ENCODE measurements around the gene TMCC2.
A peak's percentile ranks its signal among the peaks of the same experiment; 100 is the strongest.

DNA sequence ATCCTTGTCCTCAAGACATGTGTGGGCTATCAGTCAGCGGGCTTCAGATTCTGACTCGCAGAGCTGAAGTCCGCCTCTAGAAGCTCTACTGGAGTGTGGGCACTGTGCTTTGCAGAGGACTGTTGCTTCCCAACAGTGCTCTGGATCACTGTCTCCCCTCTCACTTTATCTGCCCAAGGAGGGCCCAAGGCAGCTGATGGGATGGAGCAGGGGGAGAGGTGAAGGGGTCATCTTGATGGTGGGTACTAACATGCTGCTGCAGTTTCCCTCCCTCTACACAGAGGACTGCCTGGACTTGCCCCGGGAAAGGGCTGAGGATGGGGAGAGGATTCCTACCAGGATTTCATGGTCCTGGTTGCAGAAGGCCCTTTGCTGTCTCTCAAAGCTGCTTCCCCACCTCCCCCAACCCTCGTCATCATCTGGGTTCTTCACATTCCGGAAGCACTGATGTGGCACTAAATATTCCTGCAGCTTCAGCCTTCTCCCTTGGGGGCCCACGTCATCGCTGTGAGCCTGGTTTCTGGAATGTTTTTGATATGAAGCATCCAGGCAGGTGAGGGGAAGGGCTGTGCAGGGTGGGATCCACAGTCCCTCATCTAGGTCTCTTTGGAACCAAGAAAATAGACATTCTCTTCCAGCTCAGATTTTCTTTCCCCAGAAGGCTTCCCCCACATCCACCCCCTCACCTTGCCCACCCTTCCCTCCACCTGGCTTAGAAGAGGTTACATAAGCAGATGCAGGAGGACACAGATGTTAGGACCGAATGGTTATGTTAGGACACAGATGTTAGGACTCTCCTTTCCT, 70.6 kb downstream of the TMCC2 start:
- TF ChIP-seq NFE2L2 (IDR thresholded peaks at IDR 0.05; ENCODE audit: low read depth, low read length) (peak; percentile 66; the same call in 1 of the 2 replicates), RAD21 (IDR thresholded peaks at IDR 0.05; ENCODE audit: low read length) (0 out of 2 replicates have a peak, but pooled peaks have one; percentile 25), BHLHE40 (IDR thresholded peaks at IDR 0.05; ENCODE audit: low read depth, low read length) (peak; percentile 52), MAFK (IDR thresholded peaks at IDR 0.05; ENCODE audit: low read depth, low read length) (peak; percentile 61; the same call in 1 of the 2 replicates), CHD1 (IDR thresholded peaks at IDR 0.05; ENCODE audit: low read depth, low read length) (no peak), POLR2A (IDR thresholded peaks at IDR 0.05; ENCODE audit: low read depth, low read length) (0 out of 2 replicates have a peak, but pooled peaks have one; percentile 62), CEBPB (IDR thresholded peaks at IDR 0.05; ENCODE audit: low read depth, low read length) (peak; percentile 48; the same call in 1 of the 2 replicates), RFX5 (IDR thresholded peaks at IDR 0.05; ENCODE audit: low read depth, low read length) (no peak), SMC3 (IDR thresholded peaks at IDR 0.05; ENCODE audit: low read depth, low read length) (no peak)
- TF ChIP-seq, protein P1, sequence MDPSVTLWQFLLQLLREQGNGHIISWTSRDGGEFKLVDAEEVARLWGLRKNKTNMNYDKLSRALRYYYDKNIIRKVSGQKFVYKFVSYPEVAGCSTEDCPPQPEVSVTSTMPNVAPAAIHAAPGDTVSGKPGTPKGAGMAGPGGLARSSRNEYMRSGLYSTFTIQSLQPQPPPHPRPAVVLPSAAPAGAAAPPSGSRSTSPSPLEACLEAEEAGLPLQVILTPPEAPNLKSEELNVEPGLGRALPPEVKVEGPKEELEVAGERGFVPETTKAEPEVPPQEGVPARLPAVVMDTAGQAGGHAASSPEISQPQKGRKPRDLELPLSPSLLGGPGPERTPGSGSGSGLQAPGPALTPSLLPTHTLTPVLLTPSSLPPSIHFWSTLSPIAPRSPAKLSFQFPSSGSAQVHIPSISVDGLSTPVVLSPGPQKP (IDR thresholded peaks at IDR 0.05; ENCODE audit: borderline replicate concordance, low read depth, low read length): no peak
- TF ChIP-seq, protein P2, sequence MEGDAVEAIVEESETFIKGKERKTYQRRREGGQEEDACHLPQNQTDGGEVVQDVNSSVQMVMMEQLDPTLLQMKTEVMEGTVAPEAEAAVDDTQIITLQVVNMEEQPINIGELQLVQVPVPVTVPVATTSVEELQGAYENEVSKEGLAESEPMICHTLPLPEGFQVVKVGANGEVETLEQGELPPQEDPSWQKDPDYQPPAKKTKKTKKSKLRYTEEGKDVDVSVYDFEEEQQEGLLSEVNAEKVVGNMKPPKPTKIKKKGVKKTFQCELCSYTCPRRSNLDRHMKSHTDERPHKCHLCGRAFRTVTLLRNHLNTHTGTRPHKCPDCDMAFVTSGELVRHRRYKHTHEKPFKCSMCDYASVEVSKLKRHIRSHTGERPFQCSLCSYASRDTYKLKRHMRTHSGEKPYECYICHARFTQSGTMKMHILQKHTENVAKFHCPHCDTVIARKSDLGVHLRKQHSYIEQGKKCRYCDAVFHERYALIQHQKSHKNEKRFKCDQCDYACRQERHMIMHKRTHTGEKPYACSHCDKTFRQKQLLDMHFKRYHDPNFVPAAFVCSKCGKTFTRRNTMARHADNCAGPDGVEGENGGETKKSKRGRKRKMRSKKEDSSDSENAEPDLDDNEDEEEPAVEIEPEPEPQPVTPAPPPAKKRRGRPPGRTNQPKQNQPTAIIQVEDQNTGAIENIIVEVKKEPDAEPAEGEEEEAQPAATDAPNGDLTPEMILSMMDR (conservative IDR thresholded peaks at IDR 0.05; ENCODE audit: low read depth, low read length): no peak
